ENCODE data around the gene GJA3. TPM values are rescaled to one million over a fixed set of nuclear protein-coding genes. Genes with fewer than 3 reads are reported as not detected.

GJA3 gene
- total RNA-seq = under 0.01 and 0.22 TPM in 2 replicates

DNA sequence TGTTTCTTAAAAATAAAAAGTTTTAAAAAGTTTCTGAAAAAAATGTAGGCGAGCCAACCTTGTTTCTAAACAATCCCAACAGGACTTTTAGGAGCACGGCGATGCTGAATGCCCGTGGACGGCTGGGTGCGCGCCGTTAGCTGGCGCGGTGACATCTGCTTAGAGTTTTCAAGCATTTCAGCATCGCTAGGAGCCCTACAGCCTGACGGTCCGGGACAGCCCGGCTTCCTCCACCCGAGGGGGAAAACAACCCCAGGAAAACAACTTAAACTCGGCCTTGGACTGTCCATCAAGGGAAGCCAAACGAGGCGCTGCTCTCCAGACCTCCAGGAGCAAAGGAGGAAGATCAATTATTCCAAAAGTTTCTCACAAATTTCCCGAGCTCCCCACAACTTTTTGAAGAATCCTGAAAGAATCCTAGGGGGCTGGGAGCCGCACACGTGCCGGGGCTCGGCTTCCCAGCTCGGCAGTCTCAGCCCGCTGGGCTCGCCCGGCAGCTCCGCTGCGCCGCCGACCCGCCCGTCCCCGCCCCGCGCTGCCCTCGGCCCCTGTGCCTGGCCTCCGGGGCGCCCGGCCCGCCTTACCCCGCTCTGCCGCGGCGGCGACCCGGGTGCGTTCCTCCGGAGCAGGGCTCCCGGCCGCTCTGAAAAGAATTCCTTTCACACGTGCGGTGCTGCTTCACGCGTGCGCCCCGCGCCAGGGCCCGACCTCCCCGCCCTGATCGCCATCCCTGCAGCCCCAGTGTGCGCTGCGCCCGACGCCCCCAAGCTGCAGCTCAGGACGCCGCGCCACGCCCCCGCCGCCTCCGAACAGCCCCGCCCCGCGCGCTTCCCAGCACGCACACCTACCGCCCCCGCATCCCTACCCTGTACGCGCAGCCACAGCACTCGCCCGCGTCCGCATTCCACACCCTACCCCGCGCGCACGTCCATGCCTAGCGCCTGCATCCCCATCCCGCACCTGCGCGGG lies at the start of gene GJA3:
Gene GJA3, minus strand, starts transcription at position 747 of the 969 bp plus-strand sequence. CDS start 17,764 bp downstream, outside the sequence.

DNA sequence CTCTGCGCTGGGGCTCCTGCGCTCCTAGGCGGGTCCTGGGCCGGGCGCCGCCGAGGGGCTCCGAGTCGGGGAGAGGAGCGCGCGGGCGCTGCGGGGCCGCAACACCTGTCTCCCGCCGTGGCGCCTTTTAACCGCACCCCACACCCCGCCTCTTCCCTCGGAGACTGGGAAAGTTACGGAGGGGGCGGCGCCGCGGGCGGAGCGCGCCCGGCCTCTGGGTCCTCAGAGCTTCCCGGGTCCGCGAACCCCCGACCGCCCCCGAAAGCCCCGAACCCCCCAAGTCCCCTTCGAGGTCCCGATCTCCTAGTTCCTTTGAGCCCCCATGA lies 31.9 kb upstream of the GJA3 start, which contains the start of gene GJB2:
Gene GJB2, minus strand, starts transcription at position 103 of the 326 bp plus-strand sequence. CDS start 3,357 bp downstream, outside the sequence.

Other genes starting within 250 kb of the GJA3 start
- gene ZMYM2, start 202.3 kb downstream of the GJA3 start, total RNA-seq = 60.0 and 70.3 TPM in 2 replicates
- gene GJB2, start 31.9 kb upstream of the GJA3 start, total RNA-seq = not detected in 2 replicates
- gene GJB6, start 71.3 kb upstream of the GJA3 start, total RNA-seq = under 0.01 TPM in 1 of 2 replicates, not detected in the other